Stimulated activated naive CD4-positive, alpha-beta T cell treated with Interleukin-2 at 50 U/mL for 16 hours (primary cell): ENCODE results near the gene MILR1.
"Not testable (repeated sequence)": the region's sequence is repeated elsewhere in the genome, so short reads cannot be mapped to it uniquely, and the experiment has no call there.

Experiments
- DNase-seq: peaks from one replicate; lab custom pipeline; 2025; lab: John Stamatoyannopoulos, UW

MILR1 gene

DNA sequence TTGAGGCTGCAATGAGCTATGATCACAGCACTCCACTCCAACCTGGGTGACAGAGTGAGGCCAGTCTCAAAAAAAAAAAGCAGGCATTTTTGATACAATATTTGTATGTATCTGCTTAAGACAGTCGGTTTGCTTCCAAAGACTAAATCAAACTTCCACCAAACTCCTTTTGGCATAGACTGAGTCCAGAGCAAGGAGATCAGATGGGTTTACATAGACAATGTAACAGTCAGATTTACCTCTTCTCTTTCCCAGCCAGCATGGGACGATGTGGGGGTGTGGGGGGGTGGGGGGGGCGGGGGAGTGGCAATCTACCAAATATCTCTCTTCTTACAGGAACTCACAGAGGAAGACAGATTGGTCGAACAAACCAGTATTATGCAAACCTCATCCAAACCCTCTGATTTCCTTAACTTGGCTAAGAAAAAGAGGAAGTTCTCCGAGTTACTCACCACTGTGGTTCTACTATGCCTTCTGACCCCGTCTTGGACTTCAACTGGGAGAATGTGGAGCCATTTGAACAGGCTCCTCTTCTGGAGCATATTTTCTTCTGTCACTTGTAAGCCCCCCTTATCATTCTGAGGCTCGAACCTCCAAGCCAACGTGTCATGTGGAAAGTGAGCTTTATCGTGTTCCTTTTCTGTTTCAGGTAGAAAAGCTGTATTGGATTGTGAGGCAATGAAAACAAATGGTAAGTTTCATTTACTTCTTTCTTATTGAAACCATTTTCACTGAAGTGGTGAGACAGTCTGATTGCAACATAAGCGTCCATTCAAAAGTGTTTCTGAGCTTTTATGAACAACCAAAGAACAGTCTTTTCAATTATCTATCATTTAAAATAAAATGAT, at the start of gene MILR1:
TSS of gene MILR1 (plus strand) at position 451 of the 848 bp plus-strand sequence. CDS start at position 505, 54 bp downstream.
- no peak for DNase-seq

GRCh38 chr17:64399767-64400156, 49.2 kb upstream of the MILR1 start:
- DNase-seq, result no peak

- DNase-seq, result no peak
Observed at GRCh38 chr17:64400642-64401041, 48.3 kb upstream of the MILR1 start.

- no peak for DNase-seq
Observed at GRCh38 chr17:64401244-64401860, 47.6 kb upstream of the MILR1 start.

- no peak for DNase-seq
Observed at GRCh38 chr17:64401941-64402340, 47.0 kb upstream of the MILR1 start.

GRCh38 chr17:64402469-64402868, 46.4 kb upstream of the MILR1 start:
- no peak for DNase-seq

DNA sequence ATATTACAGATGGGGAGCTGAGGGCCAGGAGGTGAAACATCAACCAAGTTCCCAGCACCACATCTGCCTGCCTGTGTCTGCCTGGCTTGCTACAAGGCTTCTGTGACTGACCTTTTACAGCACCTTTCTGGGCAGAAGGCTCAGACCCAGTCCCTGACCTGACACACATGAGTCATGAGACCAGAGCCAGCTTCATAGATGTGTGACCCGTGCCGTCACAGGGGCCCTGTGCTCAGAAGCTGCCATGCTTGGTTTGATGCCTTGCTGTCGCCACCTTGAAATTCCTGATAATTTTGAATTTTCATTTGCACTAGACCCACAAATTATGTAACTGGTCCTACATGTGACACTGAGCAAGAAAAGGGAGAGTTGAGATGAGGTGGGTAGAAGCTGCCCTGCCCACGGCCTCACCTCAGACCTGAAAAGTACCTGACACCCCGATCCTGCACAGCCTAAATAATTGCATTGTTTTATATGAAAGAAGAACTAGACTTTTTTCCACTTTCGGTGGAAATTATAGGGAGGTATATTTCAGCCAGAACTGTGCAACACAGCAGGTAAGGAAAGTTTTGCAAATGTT, 44.9 kb upstream of the MILR1 start:
- no peak for DNase-seq

DNA sequence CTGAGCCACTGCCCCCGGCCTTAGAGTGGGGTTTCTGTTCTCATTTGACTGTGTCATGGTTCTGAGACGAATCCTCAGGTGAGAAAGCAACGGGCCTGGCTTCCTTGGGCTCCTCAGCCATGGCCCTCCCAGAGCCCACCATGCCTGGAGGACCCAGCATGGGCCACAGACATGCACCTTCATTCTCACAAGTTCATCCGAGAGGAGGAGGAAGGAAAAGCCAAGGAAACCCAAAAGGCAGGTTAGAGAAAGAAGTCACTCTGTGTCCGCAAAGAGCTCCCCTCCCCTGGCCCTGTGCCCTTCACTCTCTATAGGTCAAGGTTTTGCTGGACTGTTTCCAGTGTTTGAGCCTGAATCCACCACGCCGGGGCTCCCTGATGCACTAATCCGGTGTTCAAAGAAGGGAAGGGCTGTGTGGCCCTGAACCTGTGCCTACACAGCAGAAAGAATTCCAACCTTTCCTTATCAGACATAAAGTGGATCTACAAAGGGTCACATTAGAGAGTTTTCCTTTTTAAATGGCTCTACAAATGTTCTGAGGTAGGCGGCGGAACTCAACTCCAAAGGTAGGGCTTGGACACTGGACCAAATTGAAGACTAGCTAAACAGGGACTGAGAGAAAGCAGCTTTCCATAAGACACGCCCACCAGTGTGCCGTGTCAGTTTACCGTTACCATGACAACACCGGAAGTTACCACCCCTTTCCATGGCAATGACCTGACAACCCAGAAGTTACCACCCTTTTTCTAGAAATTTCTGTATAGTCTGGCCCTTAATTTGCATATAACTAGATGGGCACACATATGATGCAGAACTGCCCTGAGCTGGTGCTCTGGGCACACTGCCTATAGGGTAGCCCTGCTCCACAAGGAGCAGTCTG, 42.4 kb upstream of the MILR1 start:
- no peak for DNase-seq

DNA sequence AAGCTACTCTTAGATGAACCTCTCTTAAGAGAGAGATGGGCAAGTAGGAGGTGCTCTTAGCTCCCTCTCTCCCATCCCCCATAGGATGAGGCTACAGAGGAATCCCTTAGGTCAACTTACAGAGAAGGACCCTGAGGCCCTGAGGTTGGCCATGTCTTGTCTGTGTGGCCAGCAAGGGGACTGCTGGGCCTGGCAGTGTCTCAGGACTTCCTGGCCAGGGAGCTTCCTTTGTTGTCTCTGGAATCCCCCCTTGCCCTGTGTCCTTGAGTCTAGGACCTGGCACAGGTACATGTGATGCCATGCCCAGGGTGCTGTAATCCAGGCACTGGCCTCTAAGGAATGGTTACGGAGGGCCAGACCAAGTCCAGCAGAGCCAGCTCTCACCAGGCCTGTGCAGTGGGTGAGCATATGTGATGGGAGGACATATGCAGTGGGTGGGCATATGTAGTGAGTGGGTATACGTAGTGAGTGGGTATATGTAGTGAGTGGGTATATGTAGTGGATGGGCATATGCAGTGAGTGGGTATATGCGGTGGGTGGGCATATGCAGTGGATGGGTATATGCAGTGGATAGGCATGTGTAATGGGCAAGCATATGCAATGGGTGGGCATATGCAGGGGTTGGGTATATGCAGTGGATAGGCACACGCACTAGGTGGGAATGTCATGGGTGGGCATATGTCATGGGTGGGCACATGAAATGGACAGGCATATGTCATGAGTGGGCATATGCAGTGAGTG, 38.0 kb upstream of the MILR1 start:
- DNase-seq, result no peak

GRCh38 chr17:64411999-64412771, 36.7 kb upstream of the MILR1 start:
- no peak for DNase-seq

- no peak for DNase-seq
Observed at GRCh38 chr17:64412944-64413381, 36.0 kb upstream of the MILR1 start.

GRCh38 chr17:64413513-64413912, 35.4 kb upstream of the MILR1 start:
- no peak for DNase-seq

GRCh38 chr17:64418506-64419339, 30.2 kb upstream of the MILR1 start:
- no peak for DNase-seq

GRCh38 chr17:64420143-64420670, 28.7 kb upstream of the MILR1 start:
- DNase-seq, result no peak

GRCh38 chr17:64422121-64422520, 26.8 kb upstream of the MILR1 start:
- not testable (repeated sequence) for DNase-seq

- DNase-seq, result no peak
Observed at GRCh38 chr17:64423881-64424280, 25.0 kb upstream of the MILR1 start.

DNA sequence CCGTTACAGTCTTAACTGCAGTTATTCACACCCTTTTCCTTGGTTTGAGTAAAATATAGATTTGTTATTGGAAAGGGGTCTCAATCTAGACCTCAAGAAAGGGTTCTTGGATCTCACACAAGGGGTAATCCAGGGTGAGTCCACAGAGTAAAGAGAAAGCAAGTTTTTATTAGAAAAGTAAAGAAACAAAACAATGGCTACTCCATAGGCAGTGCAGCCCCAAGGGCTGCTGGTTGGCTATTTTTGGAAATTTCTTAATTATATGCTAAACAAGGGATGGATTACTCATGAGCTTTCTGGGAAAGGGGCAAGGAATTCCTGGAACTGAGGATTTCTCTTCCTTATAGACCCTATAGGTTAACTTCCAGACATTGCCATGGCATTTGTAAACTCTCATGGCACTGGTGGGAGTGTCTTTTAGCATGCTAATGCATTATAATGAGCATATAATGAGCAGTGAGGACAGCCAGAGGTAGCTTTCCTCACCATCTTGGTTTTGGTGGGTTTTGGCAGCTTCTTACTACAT, 24.5 kb upstream of the MILR1 start:
- DNase-seq, result no peak

- no peak for DNase-seq
Observed at GRCh38 chr17:64425191-64425590, 23.7 kb upstream of the MILR1 start.

DNA sequence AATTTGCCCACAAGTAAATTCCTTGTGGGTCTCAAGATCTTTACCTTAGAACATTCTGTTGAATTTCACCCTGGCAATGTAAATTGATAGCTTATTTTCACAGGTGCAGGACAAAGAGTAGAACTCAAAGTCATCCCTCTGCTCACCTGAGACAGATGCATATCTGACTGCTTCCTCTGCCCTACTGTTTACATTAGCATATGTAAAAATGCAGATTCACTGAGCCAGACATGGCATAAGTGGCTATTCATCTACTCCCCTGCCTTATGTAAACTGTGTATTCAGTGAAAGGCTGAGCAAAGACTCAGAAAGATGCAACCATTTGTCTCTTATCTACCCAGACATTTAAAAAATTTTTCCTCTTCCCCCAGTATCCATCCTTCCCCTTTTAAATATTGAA, 22.3 kb upstream of the MILR1 start:
- no peak for DNase-seq
